Activated CD4-positive, CD25-positive, alpha-beta regulatory T cell treated with anti-CD3 and anti-CD28 coated beads, Interleukin-2, amount 50 U/mL, for 16 hours (primary cell): Measurements from ENCODE around the gene TRMT44.

Experiments
- DNase-seq: peaks from one replicate; pipeline ENCODE4 v3.0.0-alpha.2; 2020; ENCODE audit warnings: low read depth, low spot score

TRMT44 gene, protein sequence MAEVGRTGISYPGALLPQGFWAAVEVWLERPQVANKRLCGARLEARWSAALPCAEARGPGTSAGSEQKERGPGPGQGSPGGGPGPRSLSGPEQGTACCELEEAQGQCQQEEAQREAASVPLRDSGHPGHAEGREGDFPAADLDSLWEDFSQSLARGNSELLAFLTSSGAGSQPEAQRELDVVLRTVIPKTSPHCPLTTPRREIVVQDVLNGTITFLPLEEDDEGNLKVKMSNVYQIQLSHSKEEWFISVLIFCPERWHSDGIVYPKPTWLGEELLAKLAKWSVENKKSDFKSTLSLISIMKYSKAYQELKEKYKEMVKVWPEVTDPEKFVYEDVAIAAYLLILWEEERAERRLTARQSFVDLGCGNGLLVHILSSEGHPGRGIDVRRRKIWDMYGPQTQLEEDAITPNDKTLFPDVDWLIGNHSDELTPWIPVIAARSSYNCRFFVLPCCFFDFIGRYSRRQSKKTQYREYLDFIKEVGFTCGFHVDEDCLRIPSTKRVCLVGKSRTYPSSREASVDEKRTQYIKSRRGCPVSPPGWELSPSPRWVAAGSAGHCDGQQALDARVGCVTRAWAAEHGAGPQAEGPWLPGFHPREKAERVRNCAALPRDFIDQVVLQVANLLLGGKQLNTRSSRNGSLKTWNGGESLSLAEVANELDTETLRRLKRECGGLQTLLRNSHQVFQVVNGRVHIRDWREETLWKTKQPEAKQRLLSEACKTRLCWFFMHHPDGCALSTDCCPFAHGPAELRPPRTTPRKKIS

DNA sequence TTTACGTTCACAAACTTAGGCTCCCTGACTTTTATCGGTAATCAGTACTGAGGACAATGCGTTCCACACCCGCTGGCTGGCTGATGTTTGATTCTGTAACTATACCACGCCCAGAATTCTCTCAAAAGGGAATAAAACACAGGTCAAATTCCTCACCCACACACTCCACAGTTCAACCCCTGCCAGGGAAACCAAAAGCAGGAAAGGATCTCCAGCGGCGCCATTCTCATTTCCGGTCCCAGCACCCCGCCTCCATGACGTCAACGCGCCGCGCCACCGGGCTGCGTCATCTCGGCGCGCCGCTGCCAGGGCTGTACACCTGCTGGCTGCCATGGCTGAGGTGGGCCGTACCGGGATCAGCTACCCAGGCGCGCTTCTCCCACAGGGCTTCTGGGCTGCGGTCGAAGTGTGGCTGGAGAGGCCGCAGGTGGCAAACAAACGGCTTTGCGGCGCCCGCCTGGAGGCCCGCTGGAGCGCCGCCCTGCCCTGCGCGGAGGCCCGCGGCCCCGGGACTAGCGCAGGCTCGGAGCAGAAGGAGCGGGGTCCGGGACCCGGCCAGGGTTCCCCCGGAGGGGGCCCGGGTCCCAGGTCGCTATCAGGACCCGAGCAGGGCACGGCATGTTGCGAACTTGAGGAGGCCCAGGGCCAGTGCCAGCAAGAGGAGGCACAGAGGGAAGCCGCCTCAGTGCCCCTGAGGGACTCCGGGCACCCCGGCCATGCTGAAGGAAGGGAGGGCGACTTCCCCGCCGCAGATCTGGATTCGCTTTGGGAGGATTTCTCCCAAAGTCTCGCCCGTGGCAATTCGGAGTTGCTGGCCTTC, at the start of gene TRMT44, which contains the start of gene ACOX3:
TSS of gene TRMT44 (plus strand) at position 286 of the 820 bp plus-strand sequence. CDS start at position 332, 46 bp downstream.
TSS of gene ACOX3 (minus strand) at position 232 of the 820 bp plus-strand sequence. CDS start 24,202 bp downstream, outside the sequence.
- peak; percentile 93 for DNase-seq

- DNase-seq, result no peak
These were observed 49.5 kb upstream of the TRMT44 start for GRCh38 chr4:8391071-8391470.

GRCh38 chr4:8391972-8392371, 48.6 kb upstream of the TRMT44 start:
- DNase-seq, result no peak

DNA sequence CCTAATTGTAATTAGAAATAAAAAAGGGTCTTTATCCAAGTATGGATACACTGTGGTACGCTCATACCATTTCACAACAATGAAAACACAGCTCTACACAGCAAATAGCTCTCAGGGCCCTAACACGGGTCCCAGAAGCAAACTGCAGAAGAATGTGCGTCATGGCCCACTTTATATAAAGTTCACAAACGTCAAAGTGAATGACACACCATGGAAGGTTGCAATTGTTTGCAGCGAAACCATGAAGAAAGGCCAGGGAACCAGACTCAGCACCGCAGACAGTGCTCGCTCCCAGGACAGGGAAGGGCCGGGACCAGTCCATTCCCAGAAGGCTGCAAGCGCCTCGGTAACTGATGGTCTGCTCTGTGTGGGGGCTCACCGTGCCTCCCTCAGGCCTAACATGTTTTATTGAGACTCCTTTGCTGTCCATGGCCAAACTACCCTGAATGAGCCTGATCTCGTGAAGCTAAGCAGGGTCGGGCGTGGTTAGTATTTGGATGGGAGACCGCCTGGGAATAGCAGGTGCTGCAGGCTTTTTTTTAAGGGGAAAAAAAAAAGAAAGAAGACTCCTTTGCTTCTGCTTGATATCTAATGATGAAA, 47.9 kb upstream of the TRMT44 start:
- DNase-seq, result no peak

DNA sequence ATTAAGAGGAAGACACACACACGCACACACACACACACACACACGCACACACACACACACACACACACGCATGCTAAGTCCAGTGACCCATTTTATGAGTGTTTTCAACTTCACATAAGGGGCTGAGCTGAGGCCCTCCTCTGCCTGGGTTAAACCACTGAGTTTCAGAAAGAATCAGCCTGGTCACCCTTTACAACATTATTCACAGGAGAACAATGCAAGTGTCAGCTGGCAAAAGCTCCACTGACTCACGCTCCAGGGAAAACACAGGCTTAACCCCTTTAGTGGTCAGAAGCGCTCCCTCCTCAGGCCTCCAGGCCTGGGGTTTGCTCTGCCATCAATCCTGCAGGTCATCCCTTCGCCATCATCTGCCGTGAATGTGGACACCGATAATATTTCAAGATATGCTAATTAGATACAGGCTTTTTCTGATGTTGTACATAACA, 47.0 kb upstream of the TRMT44 start:
- no peak for DNase-seq

DNA sequence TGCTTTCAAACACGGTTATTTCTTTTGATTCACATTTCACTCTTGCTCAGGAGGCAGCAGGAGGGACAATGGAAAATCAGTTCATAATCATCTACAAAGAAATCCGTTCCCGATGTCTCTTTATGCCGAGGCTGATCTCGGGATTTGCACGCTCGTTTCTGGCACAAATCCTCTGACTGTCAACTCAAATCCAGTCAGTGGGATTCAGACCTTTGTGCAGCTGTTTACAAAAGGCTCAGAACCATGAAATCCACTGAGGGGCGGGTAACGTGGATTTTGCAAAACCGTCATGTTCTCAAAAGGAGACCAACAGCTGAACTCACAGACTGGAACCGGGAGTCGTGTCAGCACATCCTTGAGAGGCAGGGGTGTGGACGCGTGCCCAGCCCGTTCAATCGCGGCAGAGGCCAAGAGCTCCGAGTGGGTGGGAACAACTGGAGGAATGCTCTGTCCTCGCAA, 46.5 kb upstream of the TRMT44 start:
- no peak for DNase-seq

DNA sequence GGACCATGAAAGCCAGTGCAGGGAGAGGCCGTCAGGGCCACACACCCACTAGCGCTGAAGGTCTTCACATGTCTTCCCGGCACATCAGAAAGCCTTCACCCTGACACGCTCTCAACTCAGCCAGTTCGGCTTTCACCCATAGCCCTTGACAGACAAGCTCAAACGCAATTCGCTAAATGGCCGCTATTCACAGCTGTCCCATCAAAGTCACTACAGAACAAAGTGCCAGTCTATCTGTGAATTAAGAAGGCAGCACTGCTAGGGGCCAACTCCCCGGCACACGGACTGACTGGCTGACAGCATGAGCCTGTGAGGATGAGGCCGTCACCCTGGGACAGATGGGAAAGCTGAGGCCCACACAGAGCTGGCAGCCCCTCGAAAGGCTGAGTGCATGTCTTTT, 45.8 kb upstream of the TRMT44 start:
- DNase-seq, result no peak

GRCh38 chr4:8395504-8396296, 44.9 kb upstream of the TRMT44 start:
- no peak for DNase-seq

- no peak for DNase-seq
These were observed 43.7 kb upstream of the TRMT44 start for GRCh38 chr4:8396762-8397406.

DNA sequence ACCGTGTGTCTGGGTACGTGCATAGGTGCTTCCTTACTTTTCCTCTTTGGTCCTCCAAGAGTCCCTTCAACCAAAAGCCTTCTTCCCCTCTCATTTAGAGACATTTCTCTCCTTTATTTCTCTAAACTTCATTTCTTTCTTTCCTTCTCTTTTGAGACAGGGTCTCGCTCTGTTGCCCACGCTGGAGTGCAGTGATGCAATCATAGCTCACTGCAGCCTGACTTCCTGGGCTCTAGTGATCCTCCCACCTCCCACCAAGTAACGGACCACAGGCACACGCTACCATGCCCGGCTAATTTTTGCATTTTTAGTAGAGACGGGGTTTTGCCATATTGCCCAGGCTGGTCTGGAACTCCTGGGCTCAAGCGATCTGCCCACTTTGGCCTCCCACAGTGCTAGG, 42.2 kb upstream of the TRMT44 start:
- no peak for DNase-seq

- no peak for DNase-seq
These were observed 41.3 kb upstream of the TRMT44 start for GRCh38 chr4:8399298-8399697.

DNA sequence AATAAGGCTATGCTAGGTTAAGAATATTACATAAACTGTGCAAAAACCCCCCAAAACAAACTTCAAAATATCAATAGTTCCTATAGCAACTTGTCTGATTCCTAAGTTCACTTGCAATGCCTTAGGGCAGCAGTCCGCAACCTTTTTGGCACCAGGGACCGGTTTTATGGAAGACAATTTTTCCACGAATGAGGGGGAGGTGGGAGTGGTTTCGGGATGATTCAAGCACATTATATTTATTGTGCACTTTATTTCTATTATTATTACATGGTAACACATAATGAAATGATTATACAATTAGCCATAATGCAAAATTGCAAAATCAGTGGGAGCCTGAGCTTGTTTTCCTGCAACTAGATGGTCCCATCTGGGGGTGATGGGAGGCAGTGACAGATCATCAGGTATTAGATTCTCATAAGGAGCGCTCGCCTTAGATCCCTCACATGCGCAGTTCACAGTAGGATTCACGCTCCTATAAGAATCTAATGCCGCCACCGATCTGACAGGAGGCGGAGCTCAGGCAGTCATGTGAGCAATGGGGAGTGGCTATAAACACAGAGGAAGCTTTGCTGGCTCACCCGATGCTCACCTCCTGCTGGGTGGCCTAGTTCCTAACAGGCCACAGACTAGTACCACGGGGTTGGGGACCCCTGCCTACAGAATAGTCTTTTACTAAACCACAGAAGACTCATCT, 39.8 kb upstream of the TRMT44 start:
- DNase-seq, result no peak

DNA sequence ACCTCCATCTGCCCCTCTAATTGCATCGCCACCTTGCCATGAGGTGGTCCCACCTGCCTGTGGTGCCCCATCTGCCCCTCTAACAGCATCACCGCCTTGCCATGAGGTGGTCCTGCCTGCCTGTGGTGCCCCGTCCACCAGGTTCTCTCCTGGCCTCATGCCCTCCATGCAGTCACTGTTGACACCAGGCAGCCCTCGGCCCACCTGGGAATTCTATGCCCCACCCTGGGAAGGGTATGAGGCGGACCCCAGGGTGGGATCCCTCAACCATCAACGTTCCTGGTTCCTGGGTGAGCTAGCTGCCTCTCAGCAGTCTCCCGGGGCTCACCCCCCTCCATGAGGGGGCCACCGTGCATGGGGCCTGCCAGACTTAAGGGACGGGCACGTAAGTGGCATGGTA, 38.9 kb upstream of the TRMT44 start:
- no peak for DNase-seq

- no peak for DNase-seq
These were observed 38.4 kb upstream of the TRMT44 start for GRCh38 chr4:8402181-8402597.

DNA sequence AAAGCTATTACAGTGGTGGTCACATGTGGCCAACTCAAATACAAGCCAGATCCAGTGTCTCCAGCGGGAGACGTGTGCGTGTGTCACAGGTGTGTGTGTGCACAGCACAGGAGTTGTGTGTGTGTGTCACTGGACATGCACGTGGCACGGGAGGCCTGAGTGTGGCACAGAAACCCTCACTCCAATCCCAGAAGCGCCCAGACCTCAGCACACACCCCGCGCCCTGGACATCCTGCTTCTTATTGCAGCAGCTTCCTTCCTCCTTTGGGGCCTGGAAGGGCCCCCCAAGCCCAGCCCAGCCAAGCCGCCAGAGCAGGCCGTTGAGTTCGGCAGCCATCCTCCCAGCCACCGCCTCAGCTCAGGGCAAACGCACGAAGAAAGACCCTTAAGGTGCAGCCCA, 37.9 kb upstream of the TRMT44 start:
- no peak for DNase-seq

GRCh38 chr4:8403173-8403753, 37.3 kb upstream of the TRMT44 start:
- DNase-seq, result no peak

GRCh38 chr4:8403976-8404375, 36.6 kb upstream of the TRMT44 start:
- DNase-seq, result no peak

GRCh38 chr4:8404791-8405515, 35.6 kb upstream of the TRMT44 start:
- DNase-seq, result no peak
